Activated CD4-positive, alpha-beta T cell treated with anti-CD3 and anti-CD28 coated beads, Interleukin-2, amount 10 ng/mL, durations not matched to agents 7 days and 5 days (primary cell): ENCODE results near the gene PRICKLE1. TPM values are rescaled to one million over a fixed set of nuclear protein-coding genes. Genes with fewer than 3 reads are reported as not detected.
A peak's percentile ranks its signal among the peaks of the same experiment; 100 is the strongest.

Source experiments
- CTCF ChIA-PET: fragments of 350-600 bp; sonication (Branson Sonifier 250); formaldehyde crosslinking; loops from one replicate; lab custom pipeline; 2021; ENCODE audit warnings: antibody characterized with exemption; lab: Charles Lee
- POLR2A ChIA-PET: fragments of 350-600 bp; sonication (Branson Sonifier 250); formaldehyde crosslinking; loops from one replicate; lab custom pipeline; 2021; ENCODE audit warnings: antibody characterized with exemption; lab: Charles Lee
- DNase-seq: peaks from one replicate; pipeline ENCODE4 v3.0.0-alpha.2; 2020
- H3K27ac Mint-ChIP-seq: one replicate; pipeline ENCODE4 v1.8.0; 2021; ENCODE audit warnings: mild to moderate bottlenecking, moderate library complexity, mixed read lengths
- H3K27me3 Mint-ChIP-seq: one replicate; pipeline ENCODE4 v1.8.0; 2021; ENCODE audit warnings: mixed read lengths
- H3K36me3 Mint-ChIP-seq: one replicate; pipeline ENCODE4 v1.8.0; 2021; ENCODE audit warnings: low read depth, mixed read lengths
- H3K4me1 Mint-ChIP-seq: one replicate; pipeline ENCODE4 v1.8.0; 2021; ENCODE audit warnings: mixed read lengths
- H3K4me3 Mint-ChIP-seq: one replicate; pipeline ENCODE4 v1.8.0; 2021; ENCODE audit warnings: mild to moderate bottlenecking, moderate library complexity, mixed read lengths
- H3K9me3 Mint-ChIP-seq: one replicate; pipeline ENCODE4 v1.8.0; 2021; ENCODE audit warnings: mixed read lengths
- total RNA-seq, 2 experiments: library from RNA; stranded (reverse); gene quantifications; one replicate each; pipeline ENCODE4 v1.2.3, GENCODE V29; 2021

Gene PRICKLE1
- total RNA-seq, 2 experiments from 2014 or later = 0.15 TPM

DNA sequence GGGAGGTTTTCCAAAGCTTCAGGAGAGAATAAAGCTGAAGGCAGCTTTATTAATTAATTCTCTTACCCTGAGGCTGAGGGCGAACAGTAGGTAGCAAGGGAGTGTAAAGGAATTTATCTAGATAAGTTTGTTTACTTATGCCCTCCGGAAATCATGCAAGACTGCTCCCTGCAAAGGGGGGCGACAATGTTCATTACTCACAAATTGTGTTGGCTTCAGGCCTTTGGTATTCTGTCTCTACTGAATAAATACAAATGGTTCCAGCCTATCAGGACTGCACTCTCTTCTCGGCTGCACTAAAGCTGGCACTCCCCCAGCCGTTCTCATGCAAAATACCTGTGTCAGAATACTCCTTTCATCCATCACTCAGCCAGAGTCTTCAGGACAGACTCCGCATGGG, 142.8 kb downstream of the PRICKLE1 start:
- peaks cover 56% of the 10 kb centered on the region for H3K36me3 Mint-ChIP-seq
- CTCF ChIA-PET = interaction anchor here (0.9 kb wide), 1 partner anchor 17 kb away, joined by 3 read pairs; no protein-coding TSS in a partner anchor
- no peak for DNase-seq
- POLR2A ChIA-PET = no interaction called here
- no peaks in the 10 kb centered on the region for H3K4me1 Mint-ChIP-seq
- H3K9me3 Mint-ChIP-seq = peaks cover 3% of the 10 kb centered on the region
- H3K27me3 Mint-ChIP-seq = no peaks in the 10 kb centered on the region
- H3K4me3 Mint-ChIP-seq = no peak overlapping the region
- no peak overlapping the region for H3K27ac Mint-ChIP-seq

DNA sequence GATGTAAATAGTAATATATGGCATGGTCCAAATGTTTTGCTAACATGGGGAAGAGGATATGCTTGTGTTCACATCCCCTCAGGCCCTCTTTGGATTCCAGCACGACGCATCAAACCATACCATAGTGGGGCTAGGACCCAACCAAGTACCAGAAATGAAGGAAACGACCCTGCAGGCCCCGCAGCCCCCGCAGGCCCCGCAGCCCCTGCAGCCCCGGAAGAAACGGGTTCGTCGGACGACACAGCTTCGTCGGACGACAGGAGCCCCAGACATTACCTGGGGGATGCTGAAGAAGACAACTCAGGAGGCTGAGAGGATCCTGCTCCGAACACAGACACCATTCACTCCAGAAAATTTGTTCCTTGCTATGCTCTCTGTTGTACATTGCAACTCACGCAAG, 143.7 kb downstream of the PRICKLE1 start:
- ChIA-PET CTCF (interaction anchor here (2.4 kb wide), 1 partner anchor 11 kb away, joined by 5 read pairs; no protein-coding TSS in a partner anchor), POLR2A (no interaction called here)
- H3K36me3 Mint-ChIP-seq = peaks cover 62% of the 10 kb centered on the region
- no peak overlapping the region for H3K27ac Mint-ChIP-seq
- no peaks in the 10 kb centered on the region for H3K4me1 Mint-ChIP-seq
- H3K27me3 Mint-ChIP-seq = no peaks in the 10 kb centered on the region
- H3K9me3 Mint-ChIP-seq = peaks cover 3% of the 10 kb centered on the region
- no peak overlapping the region for H3K4me3 Mint-ChIP-seq
- DNase-seq = no peak

- Mint-ChIP-seq H3K27ac (no peak overlapping the region), H3K4me1 (no peaks in the 10 kb centered on the region), H3K36me3 (peaks cover 65% of the 10 kb centered on the region), H3K9me3 (peaks cover 3% of the 10 kb centered on the region), H3K27me3 (no peaks in the 10 kb centered on the region), H3K4me3 (no peak overlapping the region)
- ChIA-PET CTCF (interaction anchor here (2.4 kb wide), 1 partner anchor 10 kb away, joined by 5 read pairs; no protein-coding TSS in a partner anchor), POLR2A (no interaction called here)
- no peak for DNase-seq
Measured at GRCh38 chr12:42444192-42444943, 145.2 kb downstream of the PRICKLE1 start.

DNA sequence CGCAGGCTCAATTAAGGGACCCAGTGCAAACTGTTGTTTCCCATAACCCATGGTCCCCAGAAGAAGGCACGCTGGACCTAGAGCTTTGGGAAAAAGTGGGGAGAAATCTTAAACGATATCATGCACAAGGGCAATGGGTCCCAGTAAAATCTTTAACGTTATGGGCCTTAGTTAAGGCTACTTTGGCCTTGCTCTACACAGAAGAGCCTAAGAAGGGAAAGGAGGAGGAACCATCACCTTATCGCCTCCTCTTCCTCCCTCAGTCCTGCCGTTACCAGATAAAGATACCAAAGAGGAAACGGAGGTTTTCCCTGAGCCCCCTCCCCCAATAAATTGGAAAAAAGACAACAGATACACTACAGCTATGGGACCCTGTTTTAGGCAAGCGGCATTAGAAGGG, 146.7 kb downstream of the PRICKLE1 start:
- H3K4me1 Mint-ChIP-seq = no peaks in the 10 kb centered on the region
- no peaks in the 10 kb centered on the region for H3K27me3 Mint-ChIP-seq
- peaks cover 56% of the 10 kb centered on the region for H3K36me3 Mint-ChIP-seq
- no peak overlapping the region for H3K4me3 Mint-ChIP-seq
- no peak for DNase-seq
- CTCF ChIA-PET = interaction anchor here (1.5 kb wide), 1 partner anchor 13 kb away, joined by 4 read pairs; no protein-coding TSS in a partner anchor
- POLR2A ChIA-PET = no interaction called here
- peaks cover 3% of the 10 kb centered on the region for H3K9me3 Mint-ChIP-seq
- no peak overlapping the region for H3K27ac Mint-ChIP-seq

DNA sequence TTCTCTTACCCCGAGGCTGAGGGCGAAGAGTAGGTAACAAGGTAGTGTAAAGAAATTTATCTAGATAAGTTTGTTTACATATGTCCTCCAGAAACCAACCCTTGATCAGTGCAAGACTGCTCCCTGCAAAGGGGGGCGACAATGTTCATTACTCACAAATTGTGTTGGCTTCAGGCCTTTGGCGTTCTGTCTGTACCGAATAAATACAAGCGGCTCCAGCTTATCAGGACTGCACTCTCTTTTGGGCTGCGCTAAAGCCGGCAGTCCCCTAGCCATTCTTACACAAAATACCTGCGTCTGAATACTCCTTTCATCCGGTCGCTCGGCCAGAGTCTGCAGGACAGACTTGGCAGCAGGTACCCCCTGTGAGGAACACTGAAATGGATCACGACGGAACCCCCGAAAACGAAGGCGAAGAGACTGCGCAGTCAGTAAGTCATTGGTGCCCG, 147.2 kb downstream of the PRICKLE1 start:
- POLR2A ChIA-PET = no interaction called here
- no peaks in the 10 kb centered on the region for H3K27me3 Mint-ChIP-seq
- H3K27ac Mint-ChIP-seq = no peak overlapping the region
- peaks cover 56% of the 10 kb centered on the region for H3K36me3 Mint-ChIP-seq
- no peaks in the 10 kb centered on the region for H3K4me1 Mint-ChIP-seq
- CTCF ChIA-PET = interaction anchor here (1.5 kb wide), 1 partner anchor 13 kb away, joined by 4 read pairs; no protein-coding TSS in a partner anchor
- H3K9me3 Mint-ChIP-seq = peaks cover 3% of the 10 kb centered on the region
- no peak for DNase-seq
- no peak overlapping the region for H3K4me3 Mint-ChIP-seq

- Mint-ChIP-seq H3K27me3 (no peaks in the 10 kb centered on the region), H3K4me3 (no peak overlapping the region), H3K36me3 (peaks cover 49% of the 10 kb centered on the region), H3K27ac (no peak overlapping the region), H3K9me3 (peaks cover 3% of the 10 kb centered on the region), H3K4me1 (no peaks in the 10 kb centered on the region)
- no peak for DNase-seq
- CTCF ChIA-PET = no interaction called here
- POLR2A ChIA-PET = no interaction called here
Measured at GRCh38 chr12:42440608-42441007, 148.9 kb downstream of the PRICKLE1 start.

- DNase-seq = no peak
- CTCF ChIA-PET = no interaction called here
- Mint-ChIP-seq H3K4me1 (no peaks in the 10 kb centered on the region), H3K36me3 (peaks cover 31% of the 10 kb centered on the region), H3K4me3 (no peak overlapping the region), H3K27ac (no peak overlapping the region), H3K9me3 (no peaks in the 10 kb centered on the region), H3K27me3 (no peaks in the 10 kb centered on the region)
- POLR2A ChIA-PET = no interaction called here
Measured at GRCh38 chr12:42432517-42433140, 156.9 kb downstream of the PRICKLE1 start.

DNA sequence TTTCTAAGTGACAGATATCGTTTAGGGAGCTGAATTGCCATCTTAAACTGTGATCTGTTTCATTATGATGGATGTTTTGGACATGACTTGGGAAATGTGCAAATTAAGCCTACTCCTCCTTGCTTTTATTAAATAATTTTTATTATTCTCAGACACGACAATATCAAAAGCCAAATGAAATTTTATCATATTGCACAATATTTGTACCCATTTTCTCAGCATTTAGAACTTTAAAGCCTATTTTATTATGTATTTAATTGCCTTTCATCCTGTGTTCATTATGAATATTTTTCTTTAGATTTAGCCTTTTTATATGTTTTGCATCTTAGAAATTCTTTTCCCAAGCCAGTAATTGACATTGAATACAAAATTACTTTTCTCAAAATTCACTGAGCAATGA, 160.7 kb downstream of the PRICKLE1 start:
- no peak for DNase-seq
- no peak overlapping the region for H3K27ac Mint-ChIP-seq
- H3K27me3 Mint-ChIP-seq = no peaks in the 10 kb centered on the region
- CTCF ChIA-PET = interaction anchor here (1.7 kb wide), 1 partner anchor 14 kb away, joined by 4 read pairs; no protein-coding TSS in a partner anchor
- peaks cover 6% of the 10 kb centered on the region for H3K4me1 Mint-ChIP-seq
- no peaks in the 10 kb centered on the region for H3K9me3 Mint-ChIP-seq
- H3K4me3 Mint-ChIP-seq = no peak overlapping the region
- POLR2A ChIA-PET = no interaction called here
- peaks cover 41% of the 10 kb centered on the region for H3K36me3 Mint-ChIP-seq

GRCh38 chr12:42426746-42427145, 162.8 kb downstream of the PRICKLE1 start:
- peaks cover 29% of the 10 kb centered on the region for H3K36me3 Mint-ChIP-seq

DNA sequence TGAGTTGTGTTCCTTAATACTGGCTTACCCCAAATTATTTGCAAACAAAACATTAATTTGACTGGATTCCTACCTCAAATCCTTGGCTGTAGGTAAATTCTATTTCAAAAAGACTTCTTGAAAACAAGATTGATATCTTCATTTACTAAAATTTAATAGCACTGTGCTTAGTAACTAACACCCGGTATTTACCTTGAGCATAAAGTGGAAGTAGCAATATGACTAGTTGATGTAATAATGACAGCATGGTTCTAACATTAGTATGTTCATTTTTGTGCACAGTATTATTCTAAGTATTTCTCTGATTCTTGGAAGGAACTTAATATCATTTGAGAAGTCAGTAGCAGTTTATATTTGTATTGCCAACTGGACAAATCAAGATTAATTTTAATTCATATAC, 166.8 kb downstream of the PRICKLE1 start:
- POLR2A ChIA-PET = no interaction called here
- Mint-ChIP-seq H3K27ac (no peak overlapping the region), H3K36me3 (peaks cover 22% of the 10 kb centered on the region), H3K4me1 (peaks cover 18% of the 10 kb centered on the region), H3K9me3 (no peaks in the 10 kb centered on the region), H3K4me3 (no peak overlapping the region), H3K27me3 (no peaks in the 10 kb centered on the region)
- CTCF ChIA-PET = no interaction called here
- no peak for DNase-seq

More at GRCh38 chr12:42426746-42427145, 162.8 kb downstream of the PRICKLE1 start:
- POLR2A ChIA-PET = no interaction called here
- no peak for DNase-seq
- no peak overlapping the region for H3K4me3 Mint-ChIP-seq
- no peaks in the 10 kb centered on the region for H3K27me3 Mint-ChIP-seq
- H3K27ac Mint-ChIP-seq = no peak overlapping the region
- H3K9me3 Mint-ChIP-seq = no peaks in the 10 kb centered on the region
- CTCF ChIA-PET = no interaction called here
- peaks cover 6% of the 10 kb centered on the region for H3K4me1 Mint-ChIP-seq

DNA sequence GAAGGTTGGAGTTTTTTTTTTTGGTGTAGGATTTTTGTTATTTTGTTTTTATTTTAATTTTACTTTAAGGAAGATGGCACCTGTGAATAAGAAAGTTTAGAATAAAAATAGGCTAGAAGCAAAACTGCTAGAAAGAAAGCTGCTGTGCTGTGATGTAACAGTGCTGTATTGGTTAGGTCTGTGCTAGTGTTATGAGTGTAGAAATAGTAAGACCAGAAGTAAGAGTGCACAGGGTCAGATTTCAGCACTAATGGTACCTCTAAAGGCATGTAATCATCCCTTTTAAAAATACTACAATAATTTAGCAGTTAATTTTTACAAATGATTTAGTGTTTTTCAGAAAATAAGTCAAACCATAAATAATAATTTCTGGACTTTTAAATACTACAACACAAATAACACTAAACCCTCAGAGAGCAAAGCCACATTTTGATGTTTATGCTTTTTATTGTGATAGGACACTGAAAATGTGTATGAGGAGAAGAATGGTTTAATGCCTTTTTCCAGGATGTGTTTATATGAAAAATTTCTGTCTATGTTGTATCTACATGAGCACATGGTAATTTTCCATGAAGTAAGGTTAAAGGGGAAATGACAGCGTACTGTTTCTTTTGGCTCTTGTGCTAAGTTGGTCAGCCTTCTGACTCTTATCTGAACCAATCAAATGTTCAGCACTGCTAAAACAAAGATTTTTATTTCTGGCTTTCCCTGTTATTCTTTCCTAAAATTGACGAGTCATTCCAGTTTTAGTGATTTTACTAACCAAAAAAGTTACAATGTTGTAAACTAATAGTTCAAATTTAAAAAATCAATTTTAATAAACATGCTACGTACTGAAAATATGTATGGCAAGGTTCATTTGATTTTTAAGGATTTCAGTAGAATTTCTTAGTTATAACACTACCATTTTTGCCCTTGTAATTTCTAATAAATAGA, 167.4 kb downstream of the PRICKLE1 start:
- no peak for DNase-seq
- no peak overlapping the region for H3K4me3 Mint-ChIP-seq
- POLR2A ChIA-PET = no interaction called here
- H3K27me3 Mint-ChIP-seq = no peaks in the 10 kb centered on the region
- peaks cover 18% of the 10 kb centered on the region for H3K4me1 Mint-ChIP-seq
- H3K36me3 Mint-ChIP-seq = peaks cover 16% of the 10 kb centered on the region
- no peak overlapping the region for H3K27ac Mint-ChIP-seq
- H3K9me3 Mint-ChIP-seq = no peaks in the 10 kb centered on the region
- CTCF ChIA-PET = no interaction called here

- ChIA-PET CTCF (interaction anchor here (0.6 to 0.7 kb wide), 2 partner anchors 37 to 691 kb away, joined by 3 read pairs; no protein-coding TSS in a partner anchor), POLR2A (no interaction called here)
- H3K9me3 Mint-ChIP-seq = no peaks in the 10 kb centered on the region
- H3K36me3 Mint-ChIP-seq = peaks cover 13% of the 10 kb centered on the region
- H3K27ac Mint-ChIP-seq = peak overlapping the region; percentile 19
- no peak for DNase-seq
- H3K4me1 Mint-ChIP-seq = peaks cover 13% of the 10 kb centered on the region
- H3K4me3 Mint-ChIP-seq = no peak overlapping the region
- H3K27me3 Mint-ChIP-seq = no peaks in the 10 kb centered on the region
Measured at GRCh38 chr12:42420395-42420794, 169.2 kb downstream of the PRICKLE1 start.
